Thymus (tissue), 11 donors: Measurements from ENCODE around the gene PUS3. TPM values are rescaled to one million over a fixed set of nuclear protein-coding genes. Genes with fewer than 3 reads are reported as not detected.
"Not testable (repeated sequence)": the region's sequence is repeated elsewhere in the genome, so short reads cannot be mapped to it uniquely, and the experiment has no call there.

Experiments
- DNase-seq, 9 donors: peaks; one replicate each; pipeline ENCODE4 v3.0.0-alpha.2; 2013; ENCODE audit warnings: low spot score in 9 of 9, low read depth in 6 of 9, missing footprints in 1 of 9
- H3K27ac ChIP-seq, 2 donors: one replicate each; pipeline ENCODE4 v1.5.1; 2013; ENCODE audit warnings: control low read depth in 1 of 2, low read depth in 1 of 2, low read length in 1 of 2, mild to moderate bottlenecking in 1 of 2, moderate library complexity in 1 of 2
- H3K27me3 ChIP-seq, 2 donors: one replicate each; pipeline ENCODE4 v1.5.1; 2013; ENCODE audit warnings: low read length in 1 of 2; ENCODE audit not compliant: control insufficient read depth in 2 of 2, insufficient read depth in 1 of 2
- H3K36me3 ChIP-seq, 2 donors: one replicate each; pipeline ENCODE4 v1.5.1; 2013; ENCODE audit warnings: low read length in 1 of 2, mild to moderate bottlenecking in 1 of 2, moderate library complexity in 1 of 2; ENCODE audit not compliant: control insufficient read depth in 2 of 2, insufficient read depth in 2 of 2
- H3K4me1 ChIP-seq, 2 donors: one replicate each; pipeline ENCODE4 v1.5.1; 2013; ENCODE audit warnings: low read length in 2 of 2; ENCODE audit not compliant: control insufficient read depth in 2 of 2, insufficient read depth in 2 of 2
- H3K4me3 ChIP-seq, 2 donors: one replicate each; pipeline ENCODE4 v1.5.1; 2013; ENCODE audit warnings: low read length in 2 of 2, control low read depth in 1 of 2, mild to moderate bottlenecking in 1 of 2
- H3K9me3 ChIP-seq, 2 donors: one replicate each; pipeline ENCODE4 v1.5.1; 2013; ENCODE audit warnings: low read length in 1 of 2, mild to moderate bottlenecking in 1 of 2; ENCODE audit not compliant: control insufficient read depth in 2 of 2, insufficient read depth in 1 of 2
- WGBS: extraction: QIAGEN DNeasy Blood & Tissue Kit; methylation state at CpG from one replicate; pipeline ENCODE4 v1.1.7; 2013; 5-methylcytosine and 5-hydroxymethylcytosine counted together
- polyA plus RNA-seq: library from polyadenylated mRNA; stranded (reverse); fragments of 200-250 nt; gene quantifications from one replicate; pipeline ENCODE4 v1.2.3, GENCODE V29; 2013
- total RNA-seq: library from RNA; stranded (reverse); fragments of 120-200 nt; gene quantifications from one replicate; pipeline ENCODE4 v1.2.4, GENCODE V29; 2013
- donor health status: healthy.

Gene PUS3
- total and polyA plus RNA-seq, 2 donors = 14.4 to 17.2 TPM

- DNase-seq = no peak
- no peaks in the 10 kb centered on the region for H3K9me3 ChIP-seq
- 88% methylated on average over 9 of the region's 9 CpGs for WGBS
- no peak overlapping the region for H3K27ac ChIP-seq
- no peaks in the 10 kb centered on the region for H3K36me3 ChIP-seq
- no peaks in the 10 kb centered on the region for H3K4me1 ChIP-seq
- peaks cover 0 to 5% of the 10 kb centered on the region in 2 donors for H3K27me3 ChIP-seq
- no peak overlapping the region for H3K4me3 ChIP-seq
Measured at GRCh38 chr11:125924384-125925007, 21.5 kb upstream of the PUS3 start.

- DNase-seq = no peak
- H3K36me3 ChIP-seq = no peaks in the 10 kb centered on the region
- H3K4me1 ChIP-seq = no peaks in the 10 kb centered on the region
- H3K27ac ChIP-seq = no peak overlapping the region
- no peak overlapping the region for H3K4me3 ChIP-seq
- no peaks in the 10 kb centered on the region for H3K9me3 ChIP-seq
- peaks cover 0 to 3% of the 10 kb centered on the region in 2 donors for H3K27me3 ChIP-seq
- WGBS = 96% methylated on average over 8 of the region's 8 CpGs
Measured at GRCh38 chr11:125923633-125924032, 20.6 kb upstream of the PUS3 start.

- WGBS = 13% methylated on average over 8 of the region's 8 CpGs
Measured at GRCh38 chr11:125923012-125923579, 20.1 kb upstream of the PUS3 start.

GRCh38 chr11:125922156-125922555 lies 19.1 kb upstream of the PUS3 start:
- H3K4me1 ChIP-seq = no peaks in the 10 kb centered on the region
- no peaks in the 10 kb centered on the region for H3K36me3 ChIP-seq
- peaks cover 0 to 7% of the 10 kb centered on the region in 2 donors for H3K27me3 ChIP-seq
- H3K27ac ChIP-seq = no peak overlapping the region
- DNase-seq = no peak
- 88% methylated on average over 3 of the region's 3 CpGs for whole genome bisulfite sequencing
- H3K4me3 ChIP-seq = no peak overlapping the region
- H3K9me3 ChIP-seq = no peaks in the 10 kb centered on the region

More at GRCh38 chr11:125923012-125923579, 20.1 kb upstream of the PUS3 start:
- Histone ChIP-seq H3K4me1 (no peaks in the 10 kb centered on the region), H3K36me3 (no peaks in the 10 kb centered on the region), H3K27ac (no peak overlapping the region), H3K27me3 (peaks cover 0 to 5% of the 10 kb centered on the region in 2 donors), H3K4me3 (no peak overlapping the region), H3K9me3 (no peaks in the 10 kb centered on the region)
- DNase-seq = peak in 8 of 9 donors; percentile 43 to 81 (median 59)

GRCh38 chr11:125921042-125921441 lies 18.0 kb upstream of the PUS3 start:
- Histone ChIP-seq H3K27me3 (peaks cover 0 to 7% of the 10 kb centered on the region in 2 donors), H3K4me1 (no peaks in the 10 kb centered on the region), H3K36me3 (no peaks in the 10 kb centered on the region), H3K4me3 (no peak overlapping the region), H3K27ac (no peak overlapping the region), H3K9me3 (no peaks in the 10 kb centered on the region)
- WGBS = 95% methylated on average over 9 of the region's 9 CpGs
- DNase-seq = no peak

- no peaks in the 10 kb centered on the region for H3K36me3 ChIP-seq
- H3K4me1 ChIP-seq = no peaks in the 10 kb centered on the region
- H3K9me3 ChIP-seq = no peaks in the 10 kb centered on the region
- 93% methylated on average over 13 of the region's 13 CpGs for WGBS
- no peak overlapping the region for H3K4me3 ChIP-seq
- H3K27ac ChIP-seq = no peak overlapping the region
- no peak for DNase-seq
- peaks cover 0 to 7% of the 10 kb centered on the region in 2 donors for H3K27me3 ChIP-seq
Measured at GRCh38 chr11:125918140-125918840, 15.3 kb upstream of the PUS3 start.

- Histone ChIP-seq H3K4me1 (no peaks in the 10 kb centered on the region), H3K27me3 (peaks cover 0 to 7% of the 10 kb centered on the region in 2 donors), H3K36me3 (no peaks in the 10 kb centered on the region), H3K27ac (no peak overlapping the region), H3K4me3 (no peak overlapping the region), H3K9me3 (no peaks in the 10 kb centered on the region)
- 91% methylated on average over 12 of the region's 12 CpGs for WGBS
- no peak for DNase-seq
Measured at GRCh38 chr11:125916683-125917347, 13.8 kb upstream of the PUS3 start.

GRCh38 chr11:125914601-125915000 lies 11.6 kb upstream of the PUS3 start:
- H3K27ac ChIP-seq, H3K27me3 ChIP-seq, H3K36me3 ChIP-seq, H3K4me1 ChIP-seq, H3K4me3 ChIP-seq, H3K9me3 ChIP-seq, DNase-seq: not testable (repeated sequence)
- WGBS = 94% methylated on average over 3 of the region's 3 CpGs
